ENCODE results near the gene ZNF319. TPM values are rescaled to one million over a fixed set of nuclear protein-coding genes. Genes with fewer than 3 reads are reported as not detected.

ZNF319 gene
- total and polyA plus RNA-seq, 2 of the 8 experiments (the other 6 are each of a cell fraction or from before 2014, with no cell fraction given) = 3.3 to 5.5 TPM

GRCh38 chr16:58012481-58012880, 12.0 kb upstream of the ZNF319 start:
- Histone ChIP-seq H3K79me1 (ENCODE audit: low read depth, low read length) (no peaks in the 10 kb centered on the region), H3K56ac (replicated peaks; ENCODE audit: insufficient read length, low read depth, low read length) (no peak overlapping the region), H4K91ac (replicated peaks; ENCODE audit: insufficient read length, low read length) (no peak overlapping the region), H3K36me3 (ENCODE audit: control insufficient read depth in 2 of 4, insufficient read depth in 4 of 4, low read length in 3 of 4) (peaks cover 0 to 10% (median 1%) of the 10 kb centered on the region in 4 experiments; a peak in 5 of 8 replicates), H2BK5ac (ENCODE audit: low read depth, low read length) (no peak overlapping the region), H3K9ac (replicated peaks in 1 of 4; ENCODE audit: extremely low read depth in 1 of 4, low read depth in 3 of 4, low read length in 3 of 4) (no peak overlapping the region), H4K8ac (ENCODE audit: extremely low read depth, insufficient read depth, low read length) (no peak overlapping the region), H3K79me2 (ENCODE audit: control insufficient read depth in 1 of 2, insufficient read depth in 2 of 2, low read length in 2 of 2) (peaks cover 0 to 3% of the 10 kb centered on the region in 2 experiments; a peak in 1 of 4 replicates), H3K4me1 (replicated peaks in 1 of 4; ENCODE audit: control insufficient read depth in 3 of 4, insufficient read depth in 4 of 4, low read length in 3 of 4) (peaks cover 0 to 4% (median 1%) of the 10 kb centered on the region in 4 experiments; a peak in 3 of 7 replicates), H2BK15ac (ENCODE audit: low read length) (no peak overlapping the region), H4K5ac (ENCODE audit: insufficient read length, low read depth, low read length) (no peak overlapping the region), H2AFZ (ENCODE audit: low read length) (no peak overlapping the region), H4K20me1 (replicated peaks in 1 of 2; ENCODE audit: control insufficient read depth in 1 of 2, insufficient read depth in 2 of 2, low read length in 2 of 2) (peaks cover 0 to 2% of the 10 kb centered on the region in 2 experiments), H3K23me2 (ENCODE audit: low read depth, low read length) (no peaks in the 10 kb centered on the region), H3K23ac (ENCODE audit: insufficient read length) (no peak overlapping the region), H3K27ac (ENCODE audit: low read depth, low read length) (no peak overlapping the region), H3K4ac (replicated peaks; ENCODE audit: insufficient read length, low read depth, low read length) (no peak overlapping the region), H3K14ac (ENCODE audit: insufficient read length) (no peak overlapping the region), H2BK20ac (ENCODE audit: low read length) (no peak overlapping the region), H2AK5ac (ENCODE audit: low read depth, low read length) (no peak overlapping the region), H3K18ac (ENCODE audit: extremely low read depth, low read length) (no peak overlapping the region), H3K9me3 (ENCODE audit: insufficient read depth in 2 of 2, low read depth in 1 of 2, low read length in 1 of 2) (no peaks in the 10 kb centered on the region), H3K4me2 (ENCODE audit: insufficient read depth in 1 of 2, low read depth in 2 of 2, low read length in 2 of 2) (no peak overlapping the region), H2BK12ac (ENCODE audit: low read depth, low read length) (no peak overlapping the region), H3K4me3 (ENCODE audit: extremely low read depth in 1 of 4, insufficient read depth in 2 of 4, low read depth in 3 of 4, low read length in 4 of 4) (no peak overlapping the region), H3K27me3 (replicated peaks in 1 of 4; ENCODE audit: control insufficient read depth in 3 of 4, extremely low read depth in 1 of 4, insufficient read depth in 3 of 4, low read length in 3 of 4) (no peaks in the 10 kb centered on the region), H2BK120ac (replicated peaks; ENCODE audit: low read depth, low read length) (no peak overlapping the region)
- POLR2A ChIA-PET (ENCODE audit: partially characterized antibody) = no interaction called here
- no peak for FAIRE-seq
- no peak for TF ChIP-seq JUND (IDR thresholded peaks at IDR 0.05; ENCODE audit: low read length)
- TF ChIP-seq ATF3 (IDR thresholded peaks at IDR 0.05; ENCODE audit: insufficient read depth, low read depth, low read length) = no peak
- TF ChIP-seq SIX5 (IDR thresholded peaks at IDR 0.05; ENCODE audit: low read depth, low read length) = no peak
- no peak for TF ChIP-seq KDM1A (IDR thresholded peaks at IDR 0.05; ENCODE audit: borderline replicate concordance, low read length)
- no peak for TF ChIP-seq FOSL1 (IDR thresholded peaks at IDR 0.05; ENCODE audit: insufficient read depth, low read depth, low read length)
- TF ChIP-seq EZH2 (IDR thresholded peaks at IDR 0.05; ENCODE audit: low read depth, low read length, severe bottlenecking) = no peak
- no peak for TF ChIP-seq ZNF274 (IDR thresholded peaks at IDR 0.05; ENCODE audit: borderline replicate concordance, extremely low read depth, low read length)
- no peak for TF ChIP-seq EP300 (IDR thresholded peaks at IDR 0.05; ENCODE audit: borderline replicate concordance in 1 of 2, low read depth in 2 of 2, low read length in 2 of 2)
- no peak for TF ChIP-seq CEBPB (IDR thresholded peaks at IDR 0.05; ENCODE audit: low read depth, low read length)
- no peak for TF ChIP-seq GTF2F1 (IDR thresholded peaks at IDR 0.05; ENCODE audit: borderline replicate concordance, low read depth, low read length)
- TF ChIP-seq RFX5 (IDR thresholded peaks at IDR 0.05; ENCODE audit: borderline replicate concordance, low read depth, low read length) = no peak
- TF ChIP-seq CTBP2 (IDR thresholded peaks at IDR 0.05; ENCODE audit: borderline replicate concordance, insufficient read depth, insufficient read length, low read length) = no peak
- TF ChIP-seq YY1 (IDR thresholded peaks at IDR 0.05; ENCODE audit: low read depth, low read length) = no peak
- DNase-seq (ENCODE audit: low read depth in 1 of 2, low spot score in 2 of 2) = no peak
- 83% methylated on average over 9 of the region's 9 CpGs; no CpG with 5 or more reads in 1 of the 2 experiments for WGBS, 2 experiments (ENCODE audit: extremely low coverage in 1 of 2, insufficient coverage in 1 of 2, insufficient read length in 1 of 2, insufficient replicate concordance in 2 of 2, low coverage in 1 of 2, low lambda C conversion rate in 2 of 2, missing lambda C conversion rate in 1 of 2)
- CTCF ChIA-PET (ENCODE audit: partially characterized antibody) = interaction anchor here (0.7 to 2.8 kb wide), 5 partner anchors 11 to 256 kb away, joined by 3 to 12 read pairs (median 3); partner anchors contain the start of gene USB1
